Karpas-422 (cell line): ENCODE measurements around the gene STK33. TPM values are rescaled to one million over a fixed set of nuclear protein-coding genes. Genes with fewer than 3 reads are reported as not detected.

ENCODE experiments used
- DNase-seq: peaks from one replicate; pipeline ENCODE4 v3.0.0-alpha.2; 2015
- H2AFZ ChIP-seq: fragments of 200-600 bp; sonication (generic); 2 replicates; pipeline ENCODE4 v1.6.1; 2014; ENCODE audit warnings: antibody characterized with exemption, low read length, mixed read lengths
- H3K27ac ChIP-seq: fragments of 200-600 bp; sonication (generic); 2 replicates; pipeline ENCODE4 v1.5.1; 2014; ENCODE audit warnings: mild to moderate bottlenecking, low read length, moderate library complexity
- H3K27me3 ChIP-seq: fragments of 200-600 bp; sonication (generic); 2 replicates; pipeline ENCODE4 v1.6.1; 2014; ENCODE audit warnings: low read length, mixed read lengths
- H3K36me3 ChIP-seq: fragments of 200-600 bp; sonication (generic); 2 replicates; pipeline ENCODE4 v1.6.1; 2014; ENCODE audit warnings: low read length, mixed read lengths; ENCODE audit not compliant: insufficient read depth
- H3K4me1 ChIP-seq: fragments of 200-600 bp; sonication (generic); 2 replicates; pipeline ENCODE4 v1.6.1; 2014; ENCODE audit warnings: mild to moderate bottlenecking, low read length, mixed read lengths
- H3K4me2 ChIP-seq: fragments of 200-600 bp; sonication (generic); 2 replicates; pipeline ENCODE4 v1.6.1; 2014; ENCODE audit warnings: low read length, low read depth, mild to moderate bottlenecking; ENCODE audit not compliant: poor library complexity, severe bottlenecking
- H3K4me3 ChIP-seq: fragments of 200-600 bp; sonication (generic); 2 replicates; pipeline ENCODE4 v1.5.1; 2014; ENCODE audit warnings: mild to moderate bottlenecking, antibody characterized with exemption, low read length, mixed read lengths
- H3K79me2 ChIP-seq: fragments of 200-600 bp; sonication (generic); 2 replicates; pipeline ENCODE4 v1.6.1; 2014; ENCODE audit warnings: mild to moderate bottlenecking, low read length, mixed read lengths
- H3K9ac ChIP-seq: fragments of 200-600 bp; sonication (generic); 2 replicates; pipeline ENCODE4 v1.6.0; 2014; ENCODE audit warnings: low read length
- H3K9me2 ChIP-seq: fragments of 200-600 bp; sonication (generic), shearing (Covaris generic); replicated peaks from 2 replicates; pipeline ENCODE4 v1.6.0; 2014; ENCODE audit warnings: mild to moderate bottlenecking, low read length, moderate library complexity; ENCODE audit not compliant: insufficient read depth
- H3K9me3 ChIP-seq: fragments of 300-700, 200-600 bp; sonication (generic); 2 replicates; pipeline ENCODE4 v1.6.1; 2014; ENCODE audit warnings: low read length, mixed read lengths
- H4K20me1 ChIP-seq: fragments of 200-600 bp; sonication (generic); 2 replicates; pipeline ENCODE4 v1.6.1; 2014; ENCODE audit warnings: mild to moderate bottlenecking, antibody characterized with exemption, low read length, low read depth; ENCODE audit not compliant: insufficient read depth
- total RNA-seq: library from RNA; depleted of rRNA; stranded (reverse); fragments of >200 nt; shearing (Covaris generic); gene quantifications from 2 replicates; pipeline ENCODE4 v1.2.3, GENCODE V29; 2014; ENCODE audit warnings: low replicate concordance

The STK33 gene
- total RNA-seq, 1 experiment from 2014 or later: 20.2 TPM

DNA sequence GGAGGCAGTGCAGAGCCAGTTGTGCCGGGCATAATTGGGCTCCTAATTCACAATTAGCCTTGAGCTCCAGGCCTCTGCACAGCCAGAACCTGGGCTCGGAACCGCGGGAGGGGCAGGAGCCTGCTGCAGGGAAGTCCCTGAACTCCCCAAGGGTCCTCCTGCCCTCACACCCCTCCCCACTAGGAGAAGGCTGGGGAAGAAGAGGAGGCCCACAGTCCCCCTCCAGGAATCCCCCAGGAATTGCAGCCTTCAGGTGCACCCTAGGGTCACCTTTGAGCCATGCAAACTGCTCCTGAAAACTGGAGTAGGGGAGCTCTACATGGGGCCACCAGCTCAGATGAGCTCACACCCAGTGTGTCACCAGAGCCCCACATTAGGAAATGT lies 236.5 kb downstream of the STK33 start:
- Histone ChIP-seq H3K79me2 (no peaks in the 10 kb centered on the region), H3K4me2 (no peak overlapping the region), H3K9me2 (no peaks in the 10 kb centered on the region), H3K9ac (no peak overlapping the region), H3K4me1 (no peaks in the 10 kb centered on the region), H2AFZ (no peak overlapping the region), H4K20me1 (no peaks in the 10 kb centered on the region), H3K27me3 (no peaks in the 10 kb centered on the region), H3K4me3 (no peak overlapping the region), H3K36me3 (no peaks in the 10 kb centered on the region), H3K9me3 (no peaks in the 10 kb centered on the region), H3K27ac (no peak overlapping the region)
- DNase-seq: no peak

DNA sequence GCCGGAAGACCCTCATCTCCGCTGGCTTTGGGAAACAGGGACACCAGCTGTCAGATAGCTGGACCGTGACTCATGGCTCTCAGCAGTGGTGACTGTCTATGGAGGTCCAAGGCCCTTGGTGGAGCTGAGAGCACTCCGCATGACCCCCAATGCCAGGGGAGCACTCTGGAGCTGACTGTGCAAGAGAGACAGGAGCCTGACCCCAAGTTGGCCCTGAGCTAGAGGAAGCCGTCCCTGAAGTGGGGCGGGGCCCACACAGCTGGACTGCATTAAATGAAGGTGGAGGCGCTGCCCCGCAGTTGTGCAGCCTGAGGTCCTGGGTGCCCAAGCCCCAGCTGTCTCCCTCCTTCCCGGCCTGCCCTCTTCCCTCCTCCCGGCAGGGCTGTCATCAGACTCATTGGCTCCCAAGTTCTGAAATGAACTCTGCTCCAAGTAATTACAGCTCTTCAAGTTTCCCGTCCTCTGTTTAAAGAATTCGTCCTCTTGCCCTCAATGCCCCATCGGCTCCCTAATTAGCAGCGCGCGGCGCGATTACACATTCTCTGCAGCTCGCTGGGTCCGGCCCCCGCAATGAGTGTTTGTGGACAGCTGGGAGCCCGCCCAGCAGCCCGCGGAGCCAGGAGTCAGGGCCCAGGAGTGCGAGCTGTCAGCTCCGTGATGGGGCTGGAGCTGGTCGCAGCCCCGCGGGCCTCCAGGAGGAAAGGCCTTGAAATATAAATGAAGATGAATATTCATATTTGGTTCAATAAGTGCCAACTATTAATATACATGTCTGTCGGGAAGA lies 237.1 kb downstream of the STK33 start:
- Histone ChIP-seq H2AFZ (no peak overlapping the region), H4K20me1 (no peaks in the 10 kb centered on the region), H3K27ac (no peak overlapping the region), H3K36me3 (no peaks in the 10 kb centered on the region), H3K79me2 (no peaks in the 10 kb centered on the region), H3K9me3 (no peaks in the 10 kb centered on the region), H3K9ac (no peak overlapping the region), H3K4me2 (no peak overlapping the region), H3K4me3 (no peak overlapping the region), H3K9me2 (no peaks in the 10 kb centered on the region), H3K4me1 (no peaks in the 10 kb centered on the region), H3K27me3 (no peaks in the 10 kb centered on the region)
- DNase-seq: no peak

DNA sequence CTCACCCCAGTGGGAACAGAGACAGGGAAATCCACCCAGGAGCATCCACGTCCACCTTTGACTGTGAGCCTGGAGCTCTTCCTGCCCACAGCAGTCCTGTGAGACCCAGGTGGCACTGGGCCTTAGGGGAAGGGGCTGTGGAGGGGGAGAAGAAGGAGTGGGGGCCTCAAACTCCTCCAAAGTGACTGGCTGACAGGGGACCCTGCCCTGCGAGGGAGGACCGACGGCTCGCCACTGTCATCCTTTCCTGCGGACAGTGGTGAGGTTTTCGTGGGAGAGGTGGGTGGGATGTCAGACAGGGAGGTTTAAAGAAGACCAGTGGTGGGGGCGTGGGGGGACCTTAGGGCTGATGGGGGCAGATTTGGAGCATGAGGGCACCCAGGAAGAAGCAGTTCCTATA lies 237.8 kb downstream of the STK33 start:
- H3K79me2 ChIP-seq: no peaks in the 10 kb centered on the region
- no peaks in the 10 kb centered on the region for H3K27me3 ChIP-seq
- no peak overlapping the region for H3K9ac ChIP-seq
- no peak overlapping the region for H3K27ac ChIP-seq
- H3K4me1 ChIP-seq: no peaks in the 10 kb centered on the region
- H4K20me1 ChIP-seq: 0 out of 2 replicates have a peak, but pooled peaks cover under 1% of the 10 kb centered on the region
- no peak overlapping the region for H3K4me3 ChIP-seq
- H3K9me3 ChIP-seq: no peaks in the 10 kb centered on the region
- no peak overlapping the region for H3K4me2 ChIP-seq
- no peaks in the 10 kb centered on the region for H3K9me2 ChIP-seq
- no peak overlapping the region for H2AFZ ChIP-seq
- H3K36me3 ChIP-seq: no peaks in the 10 kb centered on the region
- DNase-seq: no peak

DNA sequence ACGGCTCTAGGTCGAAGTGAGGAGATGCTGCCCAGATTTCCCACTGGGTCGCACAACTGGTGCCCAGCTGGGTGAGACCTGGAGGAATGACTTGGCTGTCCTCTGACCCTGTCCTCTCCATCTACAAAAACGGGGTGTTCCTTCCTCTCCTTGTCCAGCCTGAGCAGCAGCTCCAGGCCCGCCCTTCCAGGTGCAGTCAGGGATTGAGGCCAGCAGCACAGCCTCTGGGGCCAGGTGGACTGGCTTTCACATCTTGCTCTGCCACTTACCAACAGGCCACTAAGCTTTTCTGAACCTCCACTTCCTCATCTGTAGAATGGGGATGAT lies 238.6 kb downstream of the STK33 start:
- no peak overlapping the region for H2AFZ ChIP-seq
- H3K9me2 ChIP-seq: no peaks in the 10 kb centered on the region

DNA sequence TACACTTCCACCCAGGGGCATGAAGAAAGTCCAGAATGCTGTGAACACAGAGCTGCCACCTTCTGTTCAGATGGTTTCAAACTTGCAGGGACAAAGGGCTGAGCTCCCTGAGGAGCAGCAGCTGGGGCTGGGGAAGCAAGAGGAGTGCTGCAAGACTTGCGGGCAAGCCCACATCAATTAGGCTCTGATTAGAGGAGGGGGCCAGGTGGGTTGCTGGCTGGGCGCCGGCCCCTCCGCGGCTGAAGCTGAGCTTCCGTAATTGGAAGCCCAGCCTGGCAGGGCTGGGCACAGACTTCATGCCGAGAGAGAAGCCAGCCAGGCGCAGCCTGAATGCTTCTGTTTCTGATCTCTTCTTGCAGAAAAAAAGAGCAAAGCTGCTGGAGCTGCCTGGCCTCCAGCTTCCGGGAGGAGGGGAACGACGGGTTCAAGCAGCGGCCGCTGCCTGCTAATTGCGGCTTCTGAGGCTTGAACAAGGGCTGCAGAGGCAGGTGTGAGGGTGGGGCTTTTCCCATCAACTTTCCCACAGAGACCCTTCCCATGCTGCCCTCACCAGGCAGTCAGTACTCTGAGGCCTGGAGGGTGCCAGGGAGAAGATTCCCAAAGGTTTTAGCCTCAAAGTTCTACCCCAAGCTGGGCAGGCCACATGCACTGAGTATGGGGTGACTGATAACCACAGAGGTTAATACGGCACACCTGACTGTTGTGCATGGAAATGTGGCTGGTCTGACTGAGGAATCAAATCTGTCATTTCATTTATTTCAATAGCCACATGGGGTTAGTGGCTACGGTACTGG lies 239.2 kb downstream of the STK33 start:
- no peaks in the 10 kb centered on the region for H3K36me3 ChIP-seq
- no peaks in the 10 kb centered on the region for H3K9me3 ChIP-seq
- H3K27me3 ChIP-seq: no peaks in the 10 kb centered on the region
- no peaks in the 10 kb centered on the region for H3K4me1 ChIP-seq
- H3K4me3 ChIP-seq: no peak overlapping the region
- no peak overlapping the region for H3K4me2 ChIP-seq
- H3K9me2 ChIP-seq: no peaks in the 10 kb centered on the region
- no peak overlapping the region for H3K9ac ChIP-seq
- H3K79me2 ChIP-seq: no peaks in the 10 kb centered on the region
- DNase-seq: no peak
- H3K27ac ChIP-seq: no peak overlapping the region
- 0 out of 2 replicates have a peak, but pooled peaks cover 3% of the 10 kb centered on the region for H4K20me1 ChIP-seq
- no peak overlapping the region for H2AFZ ChIP-seq

More for the DNA sequence above, 238.6 kb downstream of the STK33 start:
- no peaks in the 10 kb centered on the region for H3K4me1 ChIP-seq
- H3K9ac ChIP-seq: no peak overlapping the region
- H3K79me2 ChIP-seq: no peaks in the 10 kb centered on the region
- H3K36me3 ChIP-seq: no peaks in the 10 kb centered on the region
- no peak overlapping the region for H3K4me3 ChIP-seq
- H3K27ac ChIP-seq: no peak overlapping the region
- H3K27me3 ChIP-seq: no peaks in the 10 kb centered on the region
- H4K20me1 ChIP-seq: 0 out of 2 replicates have a peak, but pooled peaks cover 3% of the 10 kb centered on the region
- no peaks in the 10 kb centered on the region for H3K9me3 ChIP-seq
- DNase-seq: no peak
- no peak overlapping the region for H3K4me2 ChIP-seq

DNA sequence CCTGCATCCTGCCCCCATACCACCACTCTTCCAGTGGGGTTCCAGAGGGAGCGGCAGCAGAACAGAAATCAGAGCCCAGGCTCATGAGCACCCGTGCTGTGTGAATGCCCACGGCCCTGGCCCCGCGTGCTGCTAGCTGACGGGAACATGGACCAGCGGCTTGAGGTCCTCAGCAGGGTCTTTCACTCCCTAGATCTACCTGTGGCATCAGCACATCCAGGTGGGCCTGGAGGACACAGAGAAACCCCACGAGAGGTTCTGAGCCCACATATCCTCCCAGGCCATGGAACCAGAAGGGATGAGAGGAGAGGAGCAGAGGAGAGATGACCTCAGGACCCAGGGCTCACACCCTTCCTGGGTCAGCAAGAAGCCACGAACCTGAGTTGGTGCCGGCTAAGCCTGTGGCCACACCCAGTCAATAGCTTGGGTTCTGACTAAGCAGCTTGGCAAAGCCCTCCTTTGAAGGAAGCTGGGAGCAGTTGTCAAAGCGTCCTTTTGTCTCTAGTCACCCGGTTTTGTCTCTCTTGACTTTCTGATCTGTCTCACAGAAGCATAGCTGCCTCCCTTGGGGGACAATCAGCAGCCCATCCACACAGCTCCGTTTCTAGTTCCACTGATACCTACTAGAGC lies 241.0 kb downstream of the STK33 start:
- no peaks in the 10 kb centered on the region for H3K4me1 ChIP-seq
- H3K27ac ChIP-seq: no peak overlapping the region
- H3K4me2 ChIP-seq: no peak overlapping the region
- H3K79me2 ChIP-seq: no peaks in the 10 kb centered on the region
- no peak overlapping the region for H3K9ac ChIP-seq
- no peaks in the 10 kb centered on the region for H3K27me3 ChIP-seq
- no peaks in the 10 kb centered on the region for H3K36me3 ChIP-seq
- no peak overlapping the region for H2AFZ ChIP-seq
- no peak overlapping the region for H3K4me3 ChIP-seq
- DNase-seq: no peak
- H3K9me2 ChIP-seq: no peaks in the 10 kb centered on the region
- 0 out of 2 replicates have a peak, but pooled peaks cover 3% of the 10 kb centered on the region for H4K20me1 ChIP-seq
- H3K9me3 ChIP-seq: no peaks in the 10 kb centered on the region

DNA sequence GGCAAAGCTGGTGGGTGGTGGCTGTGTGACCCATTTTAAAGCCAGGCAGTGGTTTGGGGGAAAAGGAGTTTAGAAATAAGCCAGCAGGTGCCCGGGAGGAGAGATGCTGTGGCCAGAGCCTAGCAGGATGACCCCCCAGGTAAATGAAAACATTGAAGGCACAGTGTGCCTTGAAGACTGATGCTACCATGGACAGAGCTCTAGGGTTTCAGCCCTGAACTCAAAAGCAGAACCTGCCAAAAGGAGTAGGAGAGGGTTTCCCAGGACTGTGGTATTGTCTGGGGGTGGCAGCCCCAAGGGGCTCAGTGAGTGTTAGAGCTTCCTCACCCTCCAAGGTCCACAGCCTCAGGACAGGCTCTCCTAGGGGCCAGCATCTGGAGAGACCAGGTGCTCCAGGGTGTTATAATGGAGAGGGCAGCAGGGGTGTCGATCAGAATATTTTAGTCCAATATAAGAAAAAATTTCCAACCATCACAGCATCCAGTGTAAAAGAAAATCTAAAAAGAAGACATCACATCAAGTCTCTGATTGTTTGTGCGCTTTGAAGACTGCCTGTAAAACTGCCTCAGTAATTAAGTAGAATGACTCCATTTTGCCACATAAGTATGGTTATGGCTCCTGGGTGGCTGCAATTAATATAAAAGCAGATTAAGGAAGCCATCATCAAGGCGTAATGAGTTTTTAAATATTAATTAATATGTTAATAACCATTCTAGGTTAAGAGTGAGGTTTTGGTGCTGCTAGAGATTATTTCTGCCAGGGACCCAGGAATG lies 241.7 kb downstream of the STK33 start:
- DNase-seq: no peak
- no peak overlapping the region for H3K4me2 ChIP-seq
- no peaks in the 10 kb centered on the region; the same call in 1 of the 2 replicates for H3K27me3 ChIP-seq
- H3K4me1 ChIP-seq: no peaks in the 10 kb centered on the region
- no peaks in the 10 kb centered on the region for H3K36me3 ChIP-seq
- H4K20me1 ChIP-seq: 0 out of 2 replicates have a peak, but pooled peaks cover 3% of the 10 kb centered on the region
- H3K4me3 ChIP-seq: no peak overlapping the region
- H3K27ac ChIP-seq: no peak overlapping the region
- no peaks in the 10 kb centered on the region for H3K9me2 ChIP-seq
- no peak overlapping the region for H3K9ac ChIP-seq
- no peak overlapping the region for H2AFZ ChIP-seq
- H3K9me3 ChIP-seq: no peaks in the 10 kb centered on the region
- no peaks in the 10 kb centered on the region for H3K79me2 ChIP-seq
